Muscle of arm (tissue), 12 donors: Measurements from ENCODE around the gene AMN. TPM values are rescaled to one million over a fixed set of nuclear protein-coding genes. Genes with fewer than 3 reads are reported as not detected.
A peak's percentile ranks its signal among the peaks of the same experiment; 100 is the strongest.

Source experiments
- DNase-seq: peaks from one replicate; pipeline ENCODE4 v3.0.0-alpha.2; 2013
- polyA plus RNA-seq, 12 donors: library from polyadenylated mRNA; unstranded; fragments of 120-200 nt; gene quantifications; one replicate each; pipeline ENCODE4 v1.2.1, GENCODE V29; 2013; ENCODE audit not compliant: insufficient read length in 12 of 12

The AMN gene
- polyA plus RNA-seq, 12 donors, result 0.16 to 32.7 (median 0.62) TPM; not detected in 1

GRCh38 chr14:102965971-102966655 is 43.6 kb downstream of the AMN start:
- DNase-seq, result no peak

- peak; percentile 75 for DNase-seq
These were observed 44.4 kb downstream of the AMN start for GRCh38 chr14:102966681-102967505.

- no peak for DNase-seq
These were observed 45.0 kb downstream of the AMN start for GRCh38 chr14:102967506-102967795.

- no peak for DNase-seq
These were observed 45.8 kb downstream of the AMN start for GRCh38 chr14:102968306-102968705.

GRCh38 chr14:102969060-102969791 is 46.8 kb downstream of the AMN start:
- no peak for DNase-seq

GRCh38 chr14:102969901-102970300 is 47.4 kb downstream of the AMN start:
- no peak for DNase-seq

GRCh38 chr14:102970496-102970895 is 48.0 kb downstream of the AMN start:
- DNase-seq, result no peak

GRCh38 chr14:102971314-102971713 is 48.9 kb downstream of the AMN start:
- DNase-seq, result no peak

- DNase-seq, result no peak
These were observed 49.6 kb downstream of the AMN start for GRCh38 chr14:102971836-102972606.

- DNase-seq, result no peak
These were observed 51.3 kb downstream of the AMN start for GRCh38 chr14:102973706-102974285.

GRCh38 chr14:102975662-102976061 is 53.2 kb downstream of the AMN start:
- DNase-seq, result peak; percentile 21

GRCh38 chr14:102977475-102977874 is 55.0 kb downstream of the AMN start:
- no peak for DNase-seq

- DNase-seq, result no peak
These were observed 56.9 kb downstream of the AMN start for GRCh38 chr14:102979406-102979805.

- no peak for DNase-seq
These were observed 57.9 kb downstream of the AMN start for GRCh38 chr14:102980409-102980810.

Other genes starting within 250 kb of the AMN start
- 10 to 100 TPM in 10 of 12 donors, 1 to 10 TPM in 1, not detected in 1; 9.6 to 19.3 (median 13.9) TPM for gene TRAF3, start 145.2 kb upstream of the AMN start, polyA plus RNA-seq
- gene CDC42BPB, start 134.9 kb downstream of the AMN start, polyA plus RNA-seq, result 10 to 100 TPM in 11 of 12 donors, not detected in 1; 33.9 to 62.4 (median 52.0) TPM
- gene LBHD2, start 161.5 kb downstream of the AMN start, polyA plus RNA-seq, result under 1 TPM in 2 of 12 donors, not detected in 10; 0.23 to 0.39 TPM
- 1 to 10 TPM in 5 of 12 donors, under 1 TPM in 5, not detected in 2; 0.11 to 1.8 (median 0.97) TPM for gene EXOC3L4, start 172.1 kb downstream of the AMN start, polyA plus RNA-seq
- 10 to 100 TPM in 11 of 12 donors, not detected in 1; 36.4 to 66.2 (median 51.0) TPM for gene TNFAIP2, start 200.8 kb downstream of the AMN start, polyA plus RNA-seq